Upper lobe of left lung (tissue), 4 donors: ENCODE results near the gene NAMPT.
A peak's percentile ranks its signal among the peaks of the same experiment; 100 is the strongest.

Source experiments
- EP300 ChIP-seq, 4 donors: sonication (generic); formaldehyde crosslinking; IDR thresholded peaks; one replicate each; pipeline ENCODE4 v1.5.1; 2017; ENCODE audit warnings: antibody characterized with exemption in 4 of 4, control low read depth in 2 of 4
- POLR2AphosphoS5 ChIP-seq, 2 donors: sonication (generic); formaldehyde crosslinking; IDR thresholded peaks; one replicate each; pipeline ENCODE4 v1.5.1; 2017; ENCODE audit warnings: antibody characterized with exemption in 2 of 2
- TF ChIP-seq, protein P1 (sequence below), 6 experiments: fragments of 450-650 bp in 4 of 6; fragments of 200-600 bp in 2 of 6; sonication (generic) in 2 of 6; IDR thresholded peaks; one replicate each; pipeline ENCODE4 v1.5.1; 2016 to 2019; ENCODE audit warnings: antibody characterized with exemption in 6 of 6

DNA sequence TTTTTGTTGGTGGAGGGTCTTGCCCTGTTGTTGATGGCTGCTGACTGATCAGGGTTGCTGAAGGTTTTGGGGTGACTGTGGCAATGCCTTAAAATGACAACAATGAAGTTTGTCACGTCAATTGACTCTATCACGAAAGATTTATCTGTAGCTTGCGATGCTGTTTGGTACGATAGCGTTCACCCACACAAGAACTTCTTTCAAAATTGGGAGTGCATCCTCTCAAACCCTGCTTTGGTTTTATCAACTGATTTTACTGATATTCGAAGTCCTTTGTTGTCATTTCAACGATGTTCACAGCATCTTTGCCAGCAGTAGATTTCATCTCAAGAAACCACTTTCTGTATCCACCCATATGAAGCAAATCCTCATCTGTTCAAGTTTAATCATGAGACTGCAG, 26.0 kb downstream of the NAMPT start:
- TF ChIP-seq, protein P1, sequence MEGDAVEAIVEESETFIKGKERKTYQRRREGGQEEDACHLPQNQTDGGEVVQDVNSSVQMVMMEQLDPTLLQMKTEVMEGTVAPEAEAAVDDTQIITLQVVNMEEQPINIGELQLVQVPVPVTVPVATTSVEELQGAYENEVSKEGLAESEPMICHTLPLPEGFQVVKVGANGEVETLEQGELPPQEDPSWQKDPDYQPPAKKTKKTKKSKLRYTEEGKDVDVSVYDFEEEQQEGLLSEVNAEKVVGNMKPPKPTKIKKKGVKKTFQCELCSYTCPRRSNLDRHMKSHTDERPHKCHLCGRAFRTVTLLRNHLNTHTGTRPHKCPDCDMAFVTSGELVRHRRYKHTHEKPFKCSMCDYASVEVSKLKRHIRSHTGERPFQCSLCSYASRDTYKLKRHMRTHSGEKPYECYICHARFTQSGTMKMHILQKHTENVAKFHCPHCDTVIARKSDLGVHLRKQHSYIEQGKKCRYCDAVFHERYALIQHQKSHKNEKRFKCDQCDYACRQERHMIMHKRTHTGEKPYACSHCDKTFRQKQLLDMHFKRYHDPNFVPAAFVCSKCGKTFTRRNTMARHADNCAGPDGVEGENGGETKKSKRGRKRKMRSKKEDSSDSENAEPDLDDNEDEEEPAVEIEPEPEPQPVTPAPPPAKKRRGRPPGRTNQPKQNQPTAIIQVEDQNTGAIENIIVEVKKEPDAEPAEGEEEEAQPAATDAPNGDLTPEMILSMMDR (IDR thresholded peaks at IDR 0.05): no peak
- TF ChIP-seq POLR2AphosphoS5 (IDR thresholded peaks at IDR 0.05): peak in 1 of 2 donors; percentile 64
- TF ChIP-seq EP300 (IDR thresholded peaks at IDR 0.05): no peak
